ENCODE measurements around the gene ERICH3.

DNA sequence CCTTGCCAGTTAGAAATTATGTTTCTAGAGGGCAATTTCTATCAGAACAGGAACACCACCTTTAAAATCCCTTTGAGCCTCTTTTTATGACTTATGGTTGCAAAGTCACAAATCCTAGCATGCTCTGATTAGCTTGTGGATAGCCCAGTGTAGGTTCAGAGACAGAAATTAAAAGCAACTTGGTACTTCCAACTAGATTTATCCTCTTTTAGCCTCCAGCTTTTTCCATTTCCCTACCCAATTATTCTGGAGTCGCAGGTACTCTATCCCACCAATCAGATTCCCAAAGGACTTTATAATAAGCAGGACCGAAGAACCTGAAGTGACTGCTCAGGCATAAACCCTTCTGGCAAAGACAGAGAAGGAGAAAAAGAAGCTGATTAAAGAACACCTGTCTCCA is 127.8 kb downstream of the ERICH3 start:
- TF ChIP-seq EZH2 (IDR thresholded peaks at IDR 0.05; ENCODE audit: low read depth), result no peak
- TF ChIP-seq, protein P1, sequence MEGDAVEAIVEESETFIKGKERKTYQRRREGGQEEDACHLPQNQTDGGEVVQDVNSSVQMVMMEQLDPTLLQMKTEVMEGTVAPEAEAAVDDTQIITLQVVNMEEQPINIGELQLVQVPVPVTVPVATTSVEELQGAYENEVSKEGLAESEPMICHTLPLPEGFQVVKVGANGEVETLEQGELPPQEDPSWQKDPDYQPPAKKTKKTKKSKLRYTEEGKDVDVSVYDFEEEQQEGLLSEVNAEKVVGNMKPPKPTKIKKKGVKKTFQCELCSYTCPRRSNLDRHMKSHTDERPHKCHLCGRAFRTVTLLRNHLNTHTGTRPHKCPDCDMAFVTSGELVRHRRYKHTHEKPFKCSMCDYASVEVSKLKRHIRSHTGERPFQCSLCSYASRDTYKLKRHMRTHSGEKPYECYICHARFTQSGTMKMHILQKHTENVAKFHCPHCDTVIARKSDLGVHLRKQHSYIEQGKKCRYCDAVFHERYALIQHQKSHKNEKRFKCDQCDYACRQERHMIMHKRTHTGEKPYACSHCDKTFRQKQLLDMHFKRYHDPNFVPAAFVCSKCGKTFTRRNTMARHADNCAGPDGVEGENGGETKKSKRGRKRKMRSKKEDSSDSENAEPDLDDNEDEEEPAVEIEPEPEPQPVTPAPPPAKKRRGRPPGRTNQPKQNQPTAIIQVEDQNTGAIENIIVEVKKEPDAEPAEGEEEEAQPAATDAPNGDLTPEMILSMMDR (conservative IDR thresholded peaks at IDR 0.05), result no peak
